Loucy (cell line): ENCODE results near the gene RPS6KA2.

Experiments
- H2AFZ ChIP-seq: fragments of 200-600 bp; sonication (generic); 2 replicates; pipeline ENCODE4 v1.6.0; 2016; ENCODE audit warnings: antibody characterized with exemption, mild to moderate bottlenecking, low read length, moderate library complexity
- H3F3A ChIP-seq: fragments of 200-600 bp; 2 replicates; pipeline ENCODE4 v1.6.0; 2016; ENCODE audit warnings: antibody characterized with exemption, low read depth, mild to moderate bottlenecking
- H3K27me3 ChIP-seq: fragments of 200-600 bp; sonication (generic); 2 replicates; pipeline ENCODE4 v1.6.1; 2014; ENCODE audit warnings: low read length, mild to moderate bottlenecking; ENCODE audit not compliant: insufficient read depth, poor library complexity, severe bottlenecking
- H3K36me3 ChIP-seq: fragments of 200-600 bp; sonication (generic); 2 replicates; pipeline ENCODE4 v1.6.1; 2016; ENCODE audit warnings: low read length; ENCODE audit not compliant: insufficient read depth
- H3K4me1 ChIP-seq: fragments of 200-600 bp; sonication (generic); 2 replicates; pipeline ENCODE4 v1.5.1; 2014; ENCODE audit warnings: low read length, mild to moderate bottlenecking; ENCODE audit not compliant: insufficient read depth, poor library complexity, severe bottlenecking
- H3K4me2 ChIP-seq: fragments of 200-600 bp; sonication (generic); 2 replicates; pipeline ENCODE4 v1.6.0; 2014; ENCODE audit warnings: antibody characterized with exemption, low read length, low read depth, mild to moderate bottlenecking; ENCODE audit not compliant: poor library complexity, severe bottlenecking
- H3K4me3 ChIP-seq: fragments of 200-600 bp; sonication (generic); 2 replicates; pipeline ENCODE4 v1.5.1; 2014; ENCODE audit warnings: low read length, mild to moderate bottlenecking, mixed read lengths; ENCODE audit not compliant: poor library complexity, severe bottlenecking
- H3K79me2 ChIP-seq: fragments of 200-600 bp; sonication (generic); 2 replicates; pipeline ENCODE4 v1.6.1; 2014; ENCODE audit warnings: low read length; ENCODE audit not compliant: insufficient read depth
- H3K9ac ChIP-seq: fragments of 200-600 bp; sonication (generic); 2 replicates; pipeline ENCODE4 v1.6.0; 2014; ENCODE audit warnings: mild to moderate bottlenecking, low read depth, low read length, moderate library complexity; ENCODE audit not compliant: poor library complexity, severe bottlenecking
- H3K9me2 ChIP-seq: fragments of 200-600 bp; sonication (generic); replicated peaks from 2 replicates; pipeline ENCODE4 v1.6.1; 2016; ENCODE audit warnings: low read depth, low read length, mixed read lengths
- H3K9me3 ChIP-seq: fragments of 200-600 bp; sonication (generic); 2 replicates; pipeline ENCODE4 v1.6.1; 2014; ENCODE audit warnings: mild to moderate bottlenecking, antibody characterized with exemption, low read length, low read depth; ENCODE audit not compliant: insufficient read depth
- H4K20me1 ChIP-seq: fragments of 200-600 bp; sonication (generic); 2 replicates; pipeline ENCODE4 v1.6.0; 2014; ENCODE audit warnings: antibody characterized with exemption, low read length, mild to moderate bottlenecking; ENCODE audit not compliant: insufficient read depth, poor library complexity, severe bottlenecking
- CTCF ChIP-seq: fragments of 200-600 bp; sonication (generic); conservative IDR thresholded peaks from 2 replicates; pipeline ENCODE4 v1.5.1; 2014; ENCODE audit warnings: mild to moderate bottlenecking, antibody characterized with exemption, low read length
- EZH2phosphoT487 ChIP-seq: fragments of 200-600 bp; IDR thresholded peaks from 2 replicates; pipeline ENCODE4 v1.6.1; 2018; ENCODE audit warnings: antibody characterized with exemption, mild to moderate bottlenecking, moderate library complexity, borderline replicate concordance

Gene RPS6KA2

GRCh38 chr6:166498661-166499349 is 128.2 kb downstream of the RPS6KA2 start:
- H3K9me2 ChIP-seq = no peaks in the 10 kb centered on the region
- H3K4me2 ChIP-seq = no peak overlapping the region
- H3K36me3 ChIP-seq = no peaks in the 10 kb centered on the region
- no peaks in the 10 kb centered on the region for H3K79me2 ChIP-seq
- H3K4me3 ChIP-seq = no peak overlapping the region
- no peak overlapping the region for H3K9ac ChIP-seq
- H3K27me3 ChIP-seq = no peaks in the 10 kb centered on the region
- no peaks in the 10 kb centered on the region for H3K4me1 ChIP-seq
- TF ChIP-seq EZH2phosphoT487 (no peak), CTCF (no peak)
- no peaks in the 10 kb centered on the region for H3F3A ChIP-seq
- no peak overlapping the region for H2AFZ ChIP-seq
- no peaks in the 10 kb centered on the region for H3K9me3 ChIP-seq
- no peaks in the 10 kb centered on the region for H4K20me1 ChIP-seq

GRCh38 chr6:166498228-166498627 is 128.8 kb downstream of the RPS6KA2 start:
- Histone ChIP-seq H3K36me3 (no peaks in the 10 kb centered on the region), H3K79me2 (no peaks in the 10 kb centered on the region), H3K27me3 (no peaks in the 10 kb centered on the region), H3K9me3 (no peaks in the 10 kb centered on the region), H3F3A (no peaks in the 10 kb centered on the region), H3K9ac (no peak overlapping the region), H3K4me2 (no peak overlapping the region), H3K4me3 (no peak overlapping the region), H4K20me1 (no peaks in the 10 kb centered on the region), H3K9me2 (no peaks in the 10 kb centered on the region), H3K4me1 (no peaks in the 10 kb centered on the region), H2AFZ (no peak overlapping the region)
- TF ChIP-seq CTCF (no peak), EZH2phosphoT487 (no peak)

- TF ChIP-seq CTCF (no peak), EZH2phosphoT487 (no peak)
- no peaks in the 10 kb centered on the region for H3K9me3 ChIP-seq
Observed at GRCh38 chr6:166497087-166497899, 129.8 kb downstream of the RPS6KA2 start.

More at GRCh38 chr6:166497087-166497899, 129.8 kb downstream of the RPS6KA2 start:
- H3K9ac ChIP-seq = no peak overlapping the region
- no peaks in the 10 kb centered on the region for H3K36me3 ChIP-seq
- H3K4me1 ChIP-seq = peaks cover 2% of the 10 kb centered on the region
- H4K20me1 ChIP-seq = no peaks in the 10 kb centered on the region
- H3K79me2 ChIP-seq = no peaks in the 10 kb centered on the region
- H3K4me2 ChIP-seq = no peak overlapping the region
- no peaks in the 10 kb centered on the region for H3F3A ChIP-seq
- no peaks in the 10 kb centered on the region for H3K27me3 ChIP-seq
- no peak overlapping the region for H2AFZ ChIP-seq
- H3K9me2 ChIP-seq = no peaks in the 10 kb centered on the region
- H3K4me3 ChIP-seq = no peak overlapping the region
